K562 (cell line): ENCODE measurements around the gene C1QTNF8. TPM values are rescaled to one million over a fixed set of nuclear protein-coding genes. Genes with fewer than 3 reads are reported as not detected.

Experiments used
- ATAC-seq: fragments of 200-7000 bp; cut with Tn5 transposase; 3 replicates; pipeline ENCODE4 v1.9.1; 2020; ENCODE audit warnings: moderate library complexity
- BruUV-seq: library from RNA; stranded (reverse); fragments of 400-500 nt; replicated peaks from 2 replicates; lab custom pipeline; 2021; lab: Mats Ljungman, UMichigan
- CTCF ChIA-PET: fragments of 300-600 bp; formaldehyde crosslinking; extraction: SDS; loops from one replicate; lab custom pipeline; 2021; ENCODE audit warnings: low intra/inter-chr PET ratio; lab: Yijun Ruan, JAX
- POLR2A ChIA-PET: fragments of 300-600, 350-650 bp; sonication (Branson Sonifier 250); formaldehyde crosslinking; extraction: SDS; loops from one replicate; lab custom pipeline; 2021; ENCODE audit warnings: antibody characterized with exemption, inconsistent platforms; lab: Yijun Ruan, JAX
- DNase-seq, 4 experiments: peaks; one replicate each; pipeline versions ENCODE4 v3.0.0 to v3.0.0-alpha.2; 2011 to 2018; ENCODE audit warnings: low spot score in 3 of 4, mixed read lengths in 3 of 4; ENCODE audit errors: extremely low read depth in 1 of 4
- FAIRE-seq: peaks from 2 replicates; lab custom pipeline; 2011; peaks lifted over from hg19 to GRCh38; lab: Jason Lieb, UNC
- H2AFZ ChIP-seq: 2 replicates; pipeline ENCODE4 v1.6.0; 2011; ENCODE audit warnings: low read depth, low read length, control low read depth, inconsistent platforms
- H3K27ac ChIP-seq: fragments of 200-600 bp; 3 replicates; pipeline ENCODE4 v1.8.0; 2011; ENCODE audit warnings: low read depth, mild to moderate bottlenecking, control low read depth, inconsistent platforms, low read length, moderate library complexity, mixed read lengths; ENCODE audit errors: extremely low read depth
- H3K27me3 ChIP-seq, 2 experiments: fragments of 300-600 bp in 1 of 2; 2 replicates in 1 of 2; 3 replicates in 1 of 2; pipeline versions ENCODE4 v1.6.0 to v1.8.0; 2011; ENCODE audit warnings: inconsistent platforms in 2 of 2, low read length in 2 of 2, mild to moderate bottlenecking in 1 of 2, mixed read lengths in 1 of 2, moderate library complexity in 1 of 2; ENCODE audit not compliant: control insufficient read depth in 2 of 2, insufficient read depth in 2 of 2
- H3K36me3 ChIP-seq: fragments of 300-600 bp; 3 replicates; pipeline ENCODE4 v1.8.0; 2011; ENCODE audit warnings: mild to moderate bottlenecking, low read length, inconsistent platforms; ENCODE audit not compliant: control insufficient read depth, insufficient read depth
- H3K4me1 ChIP-seq, 2 experiments: fragments of 200-600 bp in 1 of 2; replicated peaks in 1 of 2; 2 replicates in 1 of 2; 3 replicates in 1 of 2; pipeline versions ENCODE4 v1.5.1 to v1.8.0; 2011; ENCODE audit warnings: inconsistent platforms in 2 of 2, low read length in 2 of 2, mild to moderate bottlenecking in 1 of 2, mixed read lengths in 1 of 2, moderate library complexity in 1 of 2; ENCODE audit not compliant: control insufficient read depth in 2 of 2, insufficient read depth in 2 of 2
- H3K4me2 ChIP-seq: 2 replicates; pipeline ENCODE4 v1.6.1; 2011; ENCODE audit warnings: low read length, control low read depth, inconsistent platforms, mixed read lengths; ENCODE audit not compliant: insufficient read depth
- H3K4me3 ChIP-seq: fragments of 200-600 bp; sonication (generic), shearing (Covaris generic); 2 replicates; pipeline ENCODE4 v1.5.1; 2016; ENCODE audit warnings: control low read depth, inconsistent platforms
- H3K79me2 ChIP-seq: fragments of 200-600 bp; 3 replicates; pipeline ENCODE4 v1.8.0; 2011; ENCODE audit warnings: low read length, inconsistent platforms; ENCODE audit not compliant: control insufficient read depth, insufficient read depth
- H3K9ac ChIP-seq, 2 experiments: 2 replicates each; pipeline versions ENCODE4 v1.6.0 to v1.6.1; 2011; ENCODE audit warnings: low read depth in 2 of 2, low read length in 2 of 2, control low read depth in 1 of 2, inconsistent platforms in 1 of 2, mild to moderate bottlenecking in 1 of 2, mixed read lengths in 1 of 2; ENCODE audit not compliant: insufficient read depth in 1 of 2
- H3K9me1 ChIP-seq: one replicate; pipeline ENCODE4 v1.6.0; 2011; ENCODE audit warnings: inconsistent platforms, mild to moderate bottlenecking, low read length, moderate library complexity; ENCODE audit not compliant: control insufficient read depth, insufficient read depth
- H3K9me3 ChIP-seq: replicated peaks from 2 replicates; pipeline ENCODE4 v1.5.1; 2011; ENCODE audit warnings: low read depth, low read length, inconsistent platforms; ENCODE audit not compliant: control insufficient read depth, insufficient read depth
- H4K20me1 ChIP-seq: replicated peaks from 2 replicates; pipeline ENCODE4 v1.6.1; 2011; ENCODE audit warnings: low read length, inconsistent platforms, mixed read lengths; ENCODE audit not compliant: control insufficient read depth, insufficient read depth
- JUN ChIP-seq, 2 experiments: sonication (generic) in 1 of 2; formaldehyde crosslinking in 1 of 2; IDR thresholded peaks; 2 replicates each; pipeline versions ENCODE4 v1.6.1 to v1.8.0; 2012 to 2022; ENCODE audit warnings: borderline replicate concordance in 2 of 2, mild to moderate bottlenecking in 2 of 2, improper control_type of control experiment in 1 of 2, low read depth in 1 of 2, low read length in 1 of 2, missing genetic modification reagents in 1 of 2
- MTA3 ChIP-seq: fragments of 450-650 bp; formaldehyde crosslinking; IDR thresholded peaks from 2 replicates; pipeline ENCODE4 v1.6.1; 2017; ENCODE audit warnings: mild to moderate bottlenecking, borderline replicate concordance
- NKRF ChIP-seq: fragments of 450-650 bp; IDR thresholded peaks from 2 replicates; pipeline ENCODE4 v1.6.1; 2016; ENCODE audit warnings: borderline replicate concordance
- TFAM ChIP-seq: fragments of 250-450 bp; sonication (Bioruptor Pico); conservative IDR thresholded peaks from 2 replicates; pipeline ENCODE4 v1.5.0; 2021; ENCODE audit warnings: mild to moderate bottlenecking, moderate library complexity
- ZC3H8 ChIP-seq: fragments of 450-650 bp; IDR thresholded peaks from 2 replicates; pipeline ENCODE4 v1.6.1; 2017
- ZNF124 ChIP-seq: sonication (generic); formaldehyde crosslinking; IDR thresholded peaks from 2 replicates; pipeline ENCODE4 v1.8.1; 2022; ENCODE audit warnings: missing genetic modification reagents
- ZNF253 ChIP-seq: fragments of 250-450 bp; sonication (Bioruptor Pico); conservative IDR thresholded peaks from 2 replicates; pipeline ENCODE4 v1.6.1; 2021; ENCODE audit warnings: mild to moderate bottlenecking
- WGBS: fragments of 100-300 bp; shearing (Covaris generic); methylation state at CpG from one replicate; pipeline ENCODE4 v1.1.6; 2016; ENCODE audit warnings: low coverage, mixed read lengths; ENCODE audit not compliant: insufficient coverage; ENCODE audit errors: missing lambda C conversion rate; 5-methylcytosine and 5-hydroxymethylcytosine counted together
- in situ Hi-C: fragments of 300-500 bp; cut with MboI; formaldehyde crosslinking; loops from 4 replicates; pipeline ENCODE4 v1.15.0; 2018; ENCODE audit warnings: inconsistent platforms, mixed read lengths
- intact Hi-C: fragments of 100-400 bp; cut with micrococcal nuclease; formaldehyde crosslinking; loops from 2 replicates; pipeline ENCODE4 v1.14.2; 2022
- polyA plus RNA-seq, 8 experiments: library from polyadenylated mRNA; depleted of rRNA in 4 of 8; stranded (reverse) in 5 of 8; unstranded in 3 of 8; fragments of >200 nt; fragmentation: Nextera tagmentation in 2 of 8; fragmentation: Illumina TruSeq in 1 of 8; extraction: Ambion mirVana in 2 of 8; extraction: Trizol in 1 of 8; gene quantifications; 2 replicates each; pipeline versions ENCODE4 v1.2.1 to v1.2.3, GENCODE V29; 2011 to 2014; ENCODE audit warnings: inconsistent platforms in 1 of 8, missing spikeins in 1 of 8
- total RNA-seq, 7 experiments: library from RNA; depleted of rRNA in 6 of 7; stranded (reverse); fragments of >200 nt in 6 of 7; fragmentation: Illumina TruSeq in 2 of 7; extraction: Trizol in 2 of 7; gene quantifications; 2 replicates each; pipeline versions ENCODE4 v1.2.1 to v1.2.3, GENCODE V29; 2011 to 2021; ENCODE audit warnings: low replicate concordance in 1 of 7

C1QTNF8 gene
- total and polyA plus RNA-seq, 9 of the 15 experiments (the other 6 are each of a cell fraction or from before 2014, with no cell fraction given), result not detected

GRCh38 chr16:1135459-1135825, 39.4 kb upstream of the C1QTNF8 start:
- H3K36me3 ChIP-seq, result no peaks in the 10 kb centered on the region
- no peak for DNase-seq
- in situ Hi-C loops, result no loop called here
- no peak for FAIRE-seq
- peaks cover 11 to 54% of the 10 kb centered on the region in 2 experiments; a peak in 4 of 5 replicates for H3K27me3 ChIP-seq
- no peak overlapping the region for H2AFZ ChIP-seq
- 21% methylated on average over 3 of the region's 3 CpGs for WGBS
- H3K4me3 ChIP-seq, result no peak overlapping the region
- no peak for TF ChIP-seq MTA3
- no peak for TF ChIP-seq ZNF253 (CRISPR knock-in tag)
- TF ChIP-seq JUN (IDR thresholded peaks at IDR 0.05; ENCODE audit: borderline replicate concordance, low read depth, low read length), result no peak
- no peak for TF ChIP-seq JUN (CRISPR knock-in tag; IDR thresholded peaks at IDR 0.05; ENCODE audit: borderline replicate concordance)
- TF ChIP-seq NKRF, result no peak
- no peak for TF ChIP-seq ZC3H8
- TF ChIP-seq TFAM (CRISPR knock-in tag), result no peak
- TF ChIP-seq ZNF124, result no peak
- no peak for ATAC-seq
- intact Hi-C loops, result no loop called here
- H3K4me1 ChIP-seq, result peaks cover 0 to 20% of the 10 kb centered on the region in 2 experiments; a peak in 2 of 5 replicates
- no peaks in the 10 kb centered on the region for H3K79me2 ChIP-seq
- POLR2A ChIA-PET, result interaction anchor here (0.6 to 1.6 kb wide), 2 partner anchors 10 to 199 kb away, joined by 4 read pairs; no protein-coding TSS in a partner anchor
- H4K20me1 ChIP-seq, result peaks cover 8% of the 10 kb centered on the region
- no peak overlapping the region for H3K9ac ChIP-seq
- no peak overlapping the region for H3K4me2 ChIP-seq
- CTCF ChIA-PET, result no interaction called here
- no peaks in the 10 kb centered on the region for H3K9me1 ChIP-seq
- H3K9me3 ChIP-seq, result no peaks in the 10 kb centered on the region
- no TSS peak for BruUV-seq
- H3K27ac ChIP-seq, result no peak overlapping the region
